A549 (cell line): ENCODE measurements around the gene PARP12. TPM values are rescaled to one million over a fixed set of nuclear protein-coding genes. Genes with fewer than 3 reads are reported as not detected.

Source experiments
- ATAC-seq, 2 experiments: fragments of 200-7000 bp in 1 of 2; fragments of >200 bp in 1 of 2; cut with Nextera tagmentation in 1 of 2; cut with Tn5 transposase in 1 of 2; 3 replicates each; pipeline versions ENCODE4 v1.8.0 to v1.9.1; 2018 to 2020; ENCODE audit warnings: mild to moderate bottlenecking in 1 of 2, moderate library complexity in 1 of 2
- CTCF ChIA-PET: fragments of 300-600 bp; sonication (Branson Sonifier 250); formaldehyde crosslinking; extraction: SDS; loops from one replicate; lab custom pipeline; 2021; ENCODE audit warnings: antibody characterized with exemption, inconsistent platforms; lab: Yijun Ruan, JAX
- POLR2A ChIA-PET: fragments of 350-600 bp; formaldehyde crosslinking; extraction: SDS; loops from one replicate; lab custom pipeline; 2021; ENCODE audit warnings: antibody characterized with exemption, inconsistent platforms; lab: Yijun Ruan, JAX
- DNase-seq, 2 experiments: peaks; one replicate each; pipeline versions ENCODE4 v3.0.0 to v3.0.0-alpha.2; 2011 to 2016; ENCODE audit warnings: low read depth in 1 of 2, low spot score in 1 of 2
- FAIRE-seq: peaks from 2 replicates; lab custom pipeline; 2011; peaks lifted over from hg19 to GRCh38; lab: Jason Lieb, UNC
- H3K27ac ChIP-seq, 2 experiments: fragments of >200 bp; sonication (Bioruptor Twin); formaldehyde crosslinking; 3 replicates each; pipeline ENCODE4 v1.5.1; 2016 to 2017
- H3K4me1 ChIP-seq: fragments of >200 bp; sonication (Bioruptor Twin); formaldehyde crosslinking; 3 replicates; pipeline ENCODE4 v1.6.1; 2016
- H3K4me2 ChIP-seq: fragments of >200 bp; sonication (Bioruptor Twin); formaldehyde crosslinking; 3 replicates; pipeline ENCODE4 v1.6.1; 2016
- H3K4me3 ChIP-seq: fragments of >200 bp; sonication (Bioruptor Twin); formaldehyde crosslinking; 3 replicates; pipeline ENCODE4 v1.5.1; 2016
- H3K9me3 ChIP-seq: fragments of >200 bp; sonication (Bioruptor Twin); formaldehyde crosslinking; 3 replicates; pipeline ENCODE4 v1.6.1; 2016
- ATOH8 ChIP-seq: fragments of 250-450 bp; sonication (Bioruptor Pico); IDR thresholded peaks from 2 replicates; pipeline ENCODE4 v1.5.0; 2020; ENCODE audit warnings: low read depth, mild to moderate bottlenecking, moderate library complexity
- EHF ChIP-seq: fragments of 250-450 bp; sonication (Bioruptor Pico); IDR thresholded peaks from 2 replicates; pipeline ENCODE4 v1.5.0; 2020; ENCODE audit warnings: mild to moderate bottlenecking
- EHMT2 ChIP-seq: fragments of 200-600 bp; sonication (generic); IDR thresholded peaks from 2 replicates; pipeline ENCODE4 v1.6.1; 2016; ENCODE audit warnings: antibody characterized with exemption, low read depth, mild to moderate bottlenecking, moderate library complexity
- EP300 ChIP-seq, 2 experiments: fragments of >200 bp; sonication (Bioruptor Twin); formaldehyde crosslinking; IDR thresholded peaks; 2 replicates in 1 of 2; 3 replicates in 1 of 2; pipeline ENCODE4 v1.6.1; 2016 to 2017
- ESRRA ChIP-seq: fragments of 150-350 bp; IDR thresholded peaks from 2 replicates; pipeline ENCODE4 v1.6.1; 2014; ENCODE audit warnings: mild to moderate bottlenecking, low read length, borderline replicate concordance
- FOSB ChIP-seq: fragments of 250-450 bp; sonication (Bioruptor Pico); IDR thresholded peaks from 2 replicates; pipeline ENCODE4 v1.5.0; 2020; ENCODE audit warnings: mild to moderate bottlenecking, moderate library complexity
- HES2 ChIP-seq: fragments of >200 bp; sonication (Bioruptor Twin); formaldehyde crosslinking; IDR thresholded peaks from 2 replicates; pipeline ENCODE4 v1.6.1; 2016
- HMGXB4 ChIP-seq: fragments of 250-450 bp; sonication (Bioruptor Pico); IDR thresholded peaks from 2 replicates; pipeline ENCODE4 v1.5.0; 2021; ENCODE audit warnings: mild to moderate bottlenecking, moderate library complexity, borderline replicate concordance
- HOXB13 ChIP-seq: fragments of 250-450 bp; sonication (Bioruptor Pico); IDR thresholded peaks from 2 replicates; pipeline ENCODE4 v1.5.0; 2020; ENCODE audit warnings: low read depth, mild to moderate bottlenecking, moderate library complexity
- HOXB5 ChIP-seq: fragments of 250-450 bp; sonication (Bioruptor Pico); IDR thresholded peaks from 2 replicates; pipeline ENCODE4 v1.5.0; 2020; ENCODE audit warnings: mild to moderate bottlenecking, moderate library complexity
- JUN ChIP-seq, 2 experiments: fragments of >200 bp; sonication (Bioruptor Twin); formaldehyde crosslinking; IDR thresholded peaks; 2 replicates in 1 of 2; 3 replicates in 1 of 2; pipeline ENCODE4 v1.6.1; 2016 to 2017
- JUNB ChIP-seq: fragments of >200 bp; sonication (Bioruptor Twin); formaldehyde crosslinking; IDR thresholded peaks from 2 replicates; pipeline ENCODE4 v1.6.1; 2016
- KDM1A ChIP-seq: fragments of 200-600 bp; sonication (generic); IDR thresholded peaks from 2 replicates; pipeline ENCODE4 v1.6.1; 2016; ENCODE audit warnings: low read depth, mild to moderate bottlenecking
- MYC ChIP-seq: IDR thresholded peaks from 2 replicates; pipeline ENCODE4 v1.6.1; 2012; ENCODE audit warnings: mild to moderate bottlenecking, inconsistent platforms, low read length, improper control_type of control experiment, borderline replicate concordance
- PHF8 ChIP-seq: fragments of 200-600 bp; sonication (generic); IDR thresholded peaks from 2 replicates; pipeline ENCODE4 v1.6.1; 2016; ENCODE audit warnings: low read depth, mild to moderate bottlenecking, antibody characterized with exemption, moderate library complexity, borderline replicate concordance
- POLR2A ChIP-seq: IDR thresholded peaks from 2 replicates; pipeline ENCODE4 v1.6.1; 2012; ENCODE audit warnings: mild to moderate bottlenecking, low read length
- POLR2AphosphoS2 ChIP-seq: conservative IDR thresholded peaks from 2 replicates; pipeline ENCODE4 v1.6.1; 2012; ENCODE audit warnings: low read length, improper control_type of control experiment, inconsistent platforms
- RAD21 ChIP-seq, 2 experiments: fragments of >200 bp in 1 of 2; sonication (Bioruptor Twin) in 1 of 2; formaldehyde crosslinking in 1 of 2; IDR thresholded peaks in 1 of 2; conservative IDR thresholded peaks in 1 of 2; 2 replicates in 1 of 2; 3 replicates in 1 of 2; pipeline ENCODE4 v1.6.1; 2012 to 2018; ENCODE audit warnings: inconsistent platforms in 1 of 2
- RCOR1 ChIP-seq: fragments of 150-350 bp; IDR thresholded peaks from 2 replicates; pipeline ENCODE4 v1.6.1; 2014; ENCODE audit warnings: antibody characterized with exemption, low read length, low read depth
- REST ChIP-seq: fragments of 200-600 bp; sonication (generic); IDR thresholded peaks from 2 replicates; pipeline ENCODE4 v1.6.1; 2016; ENCODE audit warnings: antibody characterized with exemption, mild to moderate bottlenecking, moderate library complexity
- RFX5 ChIP-seq: fragments of 450-650 bp; IDR thresholded peaks from 2 replicates; pipeline ENCODE4 v1.7.1; 2014; ENCODE audit warnings: antibody characterized with exemption, mild to moderate bottlenecking, moderate library complexity
- SMC3 ChIP-seq: fragments of >200 bp; sonication (Bioruptor Twin); formaldehyde crosslinking; IDR thresholded peaks from 3 replicates; pipeline ENCODE4 v1.6.1; 2018; ENCODE audit warnings: inconsistent platforms
- SREBF2 ChIP-seq: fragments of 450-650 bp; IDR thresholded peaks from 2 replicates; pipeline ENCODE4 v1.6.1; 2014; ENCODE audit warnings: mild to moderate bottlenecking, moderate library complexity
- ZC3H11A ChIP-seq: fragments of 450-650 bp; IDR thresholded peaks from 2 replicates; pipeline ENCODE4 v1.6.1; 2014; ENCODE audit warnings: antibody characterized with exemption, mild to moderate bottlenecking
- WGBS: methylation state at CpG from one replicate; pipeline ENCODE4 v1.1.6; 2017; ENCODE audit errors: missing lambda C conversion rate; 5-methylcytosine and 5-hydroxymethylcytosine counted together
- polyA plus RNA-seq, 4 experiments: library from polyadenylated mRNA; depleted of rRNA in 3 of 4; stranded (reverse); fragments of >200 nt; fragmentation: RNase III in 1 of 4; extraction: RNeasy Plus Mini Kit Qiagen cat#74134 plus additional on column Dnase treatment in 1 of 4; gene quantifications; 2 replicates in 3 of 4; 3 replicates in 1 of 4; pipeline ENCODE4 v1.2.3, GENCODE V29; 2011 to 2017

PARP12 gene
- polyA plus RNA-seq, 2 of the 4 experiments (the other 2 are of a cell fraction), result 10.0 to 16.0 TPM

GRCh38 chr7:139991911-139992310 is 70.8 kb downstream of the PARP12 start:
- CTCF ChIA-PET, result interaction anchor here (0.6 to 3.7 kb wide), 5 partner anchors 12 to 462 kb away, joined by 4 to 32 read pairs (median 15); no protein-coding TSS in a partner anchor
- POLR2A ChIA-PET, result no interaction called here
- Histone ChIP-seq H3K4me1 (peaks cover 17% of the 10 kb centered on the region), H3K9me3 (no peaks in the 10 kb centered on the region), H3K27ac (peak overlapping the region in 1 of 2 experiments; percentile 4; a peak in 1 of 6 replicates), H3K4me2 (no peak overlapping the region), H3K4me3 (no peak overlapping the region)
- FAIRE-seq, result no peak
- TF ChIP-seq SREBF2, result no peak
- no peak for TF ChIP-seq PHF8
- no peak for TF ChIP-seq MYC
- TF ChIP-seq POLR2A, result no peak
- TF ChIP-seq RCOR1, result no peak
- no peak for TF ChIP-seq HES2
- TF ChIP-seq HOXB13 (CRISPR knock-in tag), result no peak
- no peak for TF ChIP-seq EHMT2
- TF ChIP-seq EHF, result no peak
- no peak for TF ChIP-seq HOXB5 (CRISPR knock-in tag)
- TF ChIP-seq POLR2AphosphoS2, result no peak
- no peak for TF ChIP-seq REST
- no peak for TF ChIP-seq RAD21 (conservative IDR thresholded peaks at IDR 0.05 in 1 of 2, IDR thresholded peaks at IDR 0.05 in 1 of 2)
- TF ChIP-seq EP300 (IDR thresholded peaks at IDR 0.05), result no peak
- no peak for ATAC-seq
- no peak for DNase-seq
- 59% methylated on average over 5 of the region's 6 CpGs for WGBS

- DNase-seq (peak in 1 of 2 experiments; percentile 28), ATAC-seq (peak; percentile 36 to 59; a peak in 3 of 6 replicates), FAIRE-seq (no peak)
- Histone ChIP-seq H3K27ac (no peak overlapping the region), H3K4me1 (peaks cover 17% of the 10 kb centered on the region), H3K9me3 (no peaks in the 10 kb centered on the region), H3K4me3 (no peak overlapping the region), H3K4me2 (peak overlapping the region; percentile 32; the same call in 2 of the 3 replicates)
- no peak for TF ChIP-seq JUN (IDR thresholded peaks at IDR 0.05)
- no peak for TF ChIP-seq FOSB (CRISPR knock-in tag)
- no peak for TF ChIP-seq JUNB
- TF ChIP-seq SMC3, result no peak
- TF ChIP-seq HMGXB4 (CRISPR knock-in tag), result no peak
- no peak for TF ChIP-seq MYC
- TF ChIP-seq ESRRA, result no peak
- no peak for TF ChIP-seq KDM1A
- TF ChIP-seq ZC3H11A, result no peak
- no peak for TF ChIP-seq ATOH8 (CRISPR knock-in tag)
- TF ChIP-seq RFX5, result no peak
- POLR2A ChIA-PET, result no interaction called here
- CTCF ChIA-PET, result interaction anchor here (1.3 to 3.7 kb wide), 3 partner anchors 13 to 389 kb away, joined by 4 to 32 read pairs (median 10); no protein-coding TSS in a partner anchor
- 34% methylated on average over 4 of the region's 5 CpGs for WGBS
These were observed 71.5 kb downstream of the PARP12 start for GRCh38 chr7:139991269-139991666.
